Esophagus squamous epithelium (tissue), 4 donors: ENCODE measurements around the gene CEP170B.

ENCODE experiments used
- CTCF ChIP-seq, 6 experiments: fragments of 450-650 bp in 4 of 6; fragments of 200-600 bp in 2 of 6; sonication (generic) in 2 of 6; IDR thresholded peaks; one replicate each; pipeline ENCODE4 v1.5.1; 2016 to 2019; ENCODE audit warnings: antibody characterized with exemption in 6 of 6, mild to moderate bottlenecking in 4 of 6, moderate library complexity in 4 of 6
- POLR2A ChIP-seq, 4 donors: fragments of 450-650 bp; IDR thresholded peaks; one replicate each; pipeline ENCODE4 v1.6.1; 2017; ENCODE audit warnings: antibody characterized with exemption in 4 of 4, mild to moderate bottlenecking in 4 of 4, moderate library complexity in 3 of 4

- TF ChIP-seq CTCF (IDR thresholded peaks at IDR 0.05) (no peak), POLR2A (IDR thresholded peaks at IDR 0.05) (no peak)
These were observed 26.8 kb downstream of the CEP170B start for GRCh38 chr14:104891664-104892530.
